Midbrain (tissue), 1 donor: ENCODE measurements around the gene ZCCHC4.
"Not testable (repeated sequence)": the region's sequence is repeated elsewhere in the genome, so short reads cannot be mapped to it uniquely, and the experiment has no call there.

Source experiments
- DNase-seq: peaks from one replicate; lab custom pipeline; 2025; lab: John Stamatoyannopoulos, UW

ZCCHC4 gene

DNA sequence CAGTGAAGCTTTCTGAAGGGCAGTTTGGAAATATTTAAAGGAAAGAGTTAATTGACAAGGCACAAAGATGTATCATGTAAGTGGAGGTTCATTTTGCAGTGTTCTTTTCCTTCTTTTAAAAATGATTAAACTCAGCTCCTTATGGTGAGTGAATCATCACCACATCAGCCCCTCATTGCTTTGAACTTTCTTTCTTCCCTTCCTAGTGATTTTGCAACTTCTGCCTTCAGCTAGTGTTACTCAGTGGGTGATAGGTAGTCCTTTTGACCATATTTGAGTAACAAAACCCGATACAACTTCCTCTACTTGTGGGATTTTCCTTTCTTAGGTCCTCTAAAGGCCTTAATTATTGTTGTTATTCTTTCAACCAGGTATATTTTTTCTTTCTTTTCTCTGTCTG, 8.2 kb downstream of the ZCCHC4 start:
- DNase-seq: no peak

DNA sequence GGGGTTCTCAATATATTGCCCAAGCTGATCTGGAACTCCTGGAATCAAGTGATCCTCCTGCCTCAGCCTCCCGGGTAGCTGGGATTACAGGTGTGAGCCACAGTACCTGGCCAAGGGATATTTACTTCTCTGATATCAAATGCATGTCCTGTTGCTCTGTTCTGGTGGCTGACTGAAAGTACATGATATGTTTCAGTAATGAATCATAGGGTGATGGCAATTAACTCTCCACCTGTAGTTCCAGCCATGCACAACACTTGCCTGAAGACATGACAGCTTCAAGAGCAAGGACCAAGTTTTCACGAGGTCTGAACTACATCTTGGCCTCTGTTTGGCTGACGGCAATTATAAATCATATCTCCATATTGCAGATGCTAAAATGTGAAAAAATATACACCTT, 9.1 kb downstream of the ZCCHC4 start:
- DNase-seq: no peak

DNA sequence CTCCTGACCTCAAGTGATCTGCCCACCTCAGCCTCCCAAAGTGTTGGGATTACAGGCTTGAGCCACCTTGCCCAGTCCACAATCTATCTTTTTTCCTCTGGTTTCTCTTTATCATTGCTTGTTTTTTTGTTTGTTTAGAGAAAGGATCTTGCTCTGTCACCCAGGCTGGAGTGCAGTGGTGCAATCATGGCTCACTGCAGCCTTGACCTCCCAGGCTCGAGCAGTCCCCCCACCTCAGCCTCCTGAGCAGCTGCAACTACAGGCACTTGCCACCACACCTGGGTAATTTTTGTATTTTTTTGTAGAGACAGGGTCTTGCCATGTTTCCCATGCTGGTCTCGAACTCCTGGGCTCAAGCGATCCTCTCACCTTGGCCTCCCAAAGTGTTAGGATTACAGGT, 15.9 kb downstream of the ZCCHC4 start:
- DNase-seq: not testable (repeated sequence)

DNA sequence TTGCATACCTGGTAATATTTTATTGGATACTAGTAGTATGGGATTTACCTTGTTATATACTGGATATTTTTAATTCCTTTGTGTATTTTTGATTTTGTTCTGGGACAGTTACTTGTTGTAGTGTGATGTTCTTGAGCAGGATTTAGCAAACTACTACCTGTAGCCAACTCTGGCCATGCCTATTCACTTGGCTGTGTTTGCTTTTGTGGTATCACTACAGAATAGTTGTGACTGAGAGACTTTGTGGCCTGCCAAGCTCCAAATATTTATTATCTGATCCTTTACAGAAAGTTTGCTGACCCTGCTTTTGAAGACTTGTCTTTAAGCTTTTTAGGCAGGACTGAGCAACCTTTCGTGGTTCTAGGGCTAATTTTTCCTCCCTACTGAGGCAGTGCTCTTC, 17.8 kb downstream of the ZCCHC4 start:
- no peak for DNase-seq

DNA sequence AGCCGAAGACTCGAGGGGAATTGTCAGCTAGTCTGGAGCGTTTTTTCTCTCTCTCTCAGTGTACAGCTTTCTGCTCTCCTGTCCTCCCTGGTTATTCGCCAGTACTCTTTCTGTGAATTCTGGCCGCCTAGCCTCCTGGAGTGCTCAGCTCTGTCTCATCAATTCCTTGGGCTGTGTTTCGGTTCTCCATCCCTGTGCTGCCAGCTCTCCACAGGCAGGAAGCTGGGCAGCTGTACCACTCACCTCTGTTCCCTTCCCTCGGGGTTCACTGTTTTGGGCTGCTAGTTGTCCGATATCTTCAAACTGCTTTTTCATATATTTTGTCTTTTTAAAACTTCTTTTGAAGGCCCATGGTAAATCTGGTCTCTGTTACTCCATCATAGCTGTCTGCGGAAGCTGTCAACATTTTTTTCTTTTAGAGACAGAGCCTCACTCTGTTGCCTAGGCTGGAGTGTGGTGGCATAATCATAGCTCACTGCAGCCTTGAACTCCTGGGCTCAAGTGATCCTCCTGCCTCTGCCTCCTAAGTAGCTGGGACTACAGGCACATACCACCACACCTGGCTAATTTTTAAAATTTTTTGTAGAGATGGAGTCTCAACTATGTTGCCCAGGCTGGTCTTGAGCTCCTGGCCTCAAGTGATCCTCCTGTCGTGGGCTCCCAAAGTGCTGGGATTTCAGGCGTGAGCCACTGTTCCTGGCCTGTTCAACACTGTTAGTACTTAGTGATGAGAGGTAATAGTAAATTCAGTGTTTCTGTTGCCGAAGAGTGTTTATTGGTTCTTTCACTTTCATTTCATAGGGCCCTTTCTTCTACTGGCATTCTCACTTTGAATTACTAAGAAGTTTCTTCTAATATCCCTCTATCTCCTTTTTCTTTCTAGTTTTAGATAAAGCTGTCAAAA, 18.6 kb downstream of the ZCCHC4 start:
- no peak for DNase-seq

DNA sequence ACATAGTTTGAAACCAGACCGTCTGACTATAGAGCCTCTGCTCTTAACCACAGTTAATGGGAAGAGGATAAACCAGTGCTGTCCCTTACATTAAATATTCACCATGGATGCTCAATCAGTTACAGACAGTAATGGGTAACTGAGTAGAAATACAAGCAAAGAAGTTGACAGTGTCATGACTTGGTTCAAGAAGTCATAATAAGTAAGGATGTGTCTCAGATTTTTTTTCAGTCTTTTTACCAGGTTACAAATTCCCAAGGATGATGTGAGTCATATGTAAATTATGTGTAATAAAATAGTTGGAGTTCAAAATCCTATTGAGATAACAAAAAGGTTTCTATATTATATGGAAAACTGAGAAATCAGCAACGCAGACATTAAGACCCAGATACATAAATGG, 31.1 kb downstream of the ZCCHC4 start:
- DNase-seq: no peak

DNA sequence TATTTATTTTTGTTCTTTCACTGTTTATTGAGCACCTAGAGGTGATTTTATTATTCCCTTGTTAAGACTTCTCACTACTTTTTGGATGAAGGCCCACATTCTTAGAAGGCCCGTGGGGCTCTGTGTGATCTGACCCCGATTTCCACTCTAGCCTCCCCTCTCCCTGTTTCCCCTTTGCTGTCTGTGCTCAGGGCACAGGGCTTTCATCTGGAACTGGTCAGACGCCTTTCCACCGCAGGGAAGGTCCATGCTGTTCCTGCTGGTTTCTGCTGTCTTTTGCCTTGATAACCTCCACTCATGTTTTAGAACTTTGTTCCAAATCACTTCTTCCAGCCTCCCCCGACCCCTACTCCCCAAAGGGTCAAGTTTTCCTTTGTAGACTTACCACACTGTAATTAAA, 33.2 kb downstream of the ZCCHC4 start:
- DNase-seq: no peak

DNA sequence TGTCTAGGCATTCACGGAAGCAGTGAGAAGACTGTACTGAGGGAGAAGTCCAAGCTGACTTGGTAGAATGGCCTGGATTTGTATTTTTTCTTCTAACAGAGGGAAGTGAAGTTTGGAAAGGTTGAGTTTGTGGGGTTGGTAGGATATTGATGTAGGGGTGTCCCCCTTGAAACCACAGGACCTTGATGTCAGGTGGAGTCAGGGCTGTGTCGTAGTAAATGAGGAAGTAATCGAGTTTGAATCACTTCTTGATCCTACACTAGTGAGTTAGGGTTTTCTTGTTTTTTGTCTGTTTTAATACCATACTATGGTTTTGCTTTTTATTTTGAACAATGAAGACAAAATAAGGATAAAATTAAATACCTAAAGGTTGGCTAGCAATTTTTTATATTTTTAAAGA, 34.3 kb downstream of the ZCCHC4 start:
- DNase-seq: no peak

DNA sequence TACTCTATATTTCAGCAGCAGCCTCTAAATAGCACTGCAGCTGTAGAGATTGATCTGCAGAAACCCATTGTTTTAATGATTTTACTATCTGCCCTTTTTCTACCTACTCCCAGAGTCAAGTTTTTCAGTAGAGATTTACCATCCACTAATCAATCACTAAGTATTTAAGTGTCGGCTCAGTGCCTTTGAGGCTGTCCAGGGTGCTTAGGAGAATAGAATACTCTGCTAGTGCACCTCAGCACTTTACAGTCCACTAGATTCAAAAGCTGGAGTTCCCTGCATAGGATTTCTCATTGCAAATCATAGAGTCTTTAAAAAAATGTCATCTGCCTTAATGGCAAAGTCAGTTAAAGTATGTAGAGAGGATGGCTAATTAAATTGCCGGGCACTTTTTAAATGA, 34.9 kb downstream of the ZCCHC4 start:
- no peak for DNase-seq

DNA sequence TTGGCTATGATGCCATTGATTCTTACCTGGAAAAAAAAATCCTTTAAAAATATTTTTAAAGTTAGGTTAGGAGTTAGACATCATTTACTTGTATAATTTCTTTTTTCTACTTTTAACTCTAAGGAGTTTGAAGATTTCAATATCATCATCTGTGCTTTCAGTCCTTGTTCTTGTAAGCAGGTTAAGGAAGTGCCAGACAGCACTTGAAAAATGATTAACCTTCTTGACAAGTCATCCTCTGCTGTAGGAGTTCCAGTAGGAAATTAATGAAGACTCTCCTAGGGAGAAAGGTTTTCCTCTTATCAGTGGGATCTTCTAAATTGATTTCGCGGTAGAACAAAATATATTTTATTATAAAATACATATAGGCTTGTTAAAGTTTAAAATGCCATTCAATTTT, 35.4 kb downstream of the ZCCHC4 start:
- DNase-seq: no peak

DNA sequence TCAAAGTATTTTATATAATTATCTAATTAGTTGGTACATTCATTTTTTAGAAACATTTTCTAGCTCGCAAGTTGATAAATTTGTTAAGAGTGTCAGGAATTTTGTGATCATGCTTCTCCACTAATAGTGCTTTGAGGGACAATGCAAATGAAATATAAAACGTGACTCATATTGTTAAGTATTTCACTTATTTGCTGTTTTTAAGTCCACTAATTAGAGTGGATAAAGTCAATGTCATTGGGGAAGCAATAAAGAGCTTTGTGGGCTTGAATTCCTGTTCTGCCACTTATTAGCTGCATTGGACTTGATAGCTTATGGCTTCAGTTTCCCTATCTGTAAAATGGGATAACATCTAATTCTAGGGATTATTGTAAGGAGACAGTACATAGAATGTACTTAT, 38.0 kb downstream of the ZCCHC4 start:
- DNase-seq: no peak

DNA sequence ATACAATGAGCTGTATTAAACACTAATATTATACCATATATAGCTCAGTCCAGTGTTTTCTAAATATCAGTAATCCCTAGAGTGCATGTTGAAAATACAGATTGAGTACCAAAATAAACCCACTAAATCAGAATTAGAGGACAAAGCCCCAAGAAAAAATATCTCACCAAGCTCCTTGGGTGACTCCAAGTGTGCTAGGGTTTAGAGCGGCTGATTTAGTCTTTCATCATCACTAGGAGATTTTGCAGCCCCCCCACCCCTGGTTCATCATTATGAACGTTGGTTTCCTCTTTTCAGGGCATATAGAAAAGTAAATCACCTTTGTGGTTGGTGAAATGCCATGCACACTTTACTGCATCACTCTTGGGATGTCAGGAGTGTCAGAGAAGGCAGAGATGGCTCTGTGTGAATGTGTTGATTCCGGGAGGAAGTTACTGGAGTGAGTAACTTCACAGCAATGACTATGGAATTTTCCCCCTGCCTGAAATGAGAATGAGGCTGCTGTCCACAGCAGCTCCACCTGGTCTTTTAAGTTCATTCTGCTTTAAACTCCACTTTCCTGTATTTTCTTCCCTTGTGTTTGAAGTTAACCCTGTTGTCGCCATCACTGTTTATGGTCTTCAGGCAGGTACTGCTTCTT, 39.3 kb downstream of the ZCCHC4 start:
- no peak for DNase-seq

DNA sequence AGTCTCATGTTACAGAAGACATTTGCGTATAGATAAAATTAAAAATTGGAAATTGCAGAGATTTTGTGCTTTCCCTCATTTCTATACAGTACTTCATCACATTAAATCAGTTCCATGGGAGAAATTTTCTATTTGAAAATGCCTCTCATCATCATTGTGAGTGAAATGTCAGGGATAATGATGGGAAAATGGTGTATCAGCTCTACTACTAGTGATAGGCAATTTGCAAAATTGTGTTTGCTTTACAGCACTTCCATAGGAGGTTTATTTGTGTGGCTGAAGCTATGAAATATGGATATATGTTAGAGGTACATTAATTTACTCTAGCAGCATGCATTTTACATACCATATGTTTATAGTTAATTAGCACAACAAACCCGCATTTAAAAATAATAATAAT, 43.5 kb downstream of the ZCCHC4 start:
- no peak for DNase-seq

DNA sequence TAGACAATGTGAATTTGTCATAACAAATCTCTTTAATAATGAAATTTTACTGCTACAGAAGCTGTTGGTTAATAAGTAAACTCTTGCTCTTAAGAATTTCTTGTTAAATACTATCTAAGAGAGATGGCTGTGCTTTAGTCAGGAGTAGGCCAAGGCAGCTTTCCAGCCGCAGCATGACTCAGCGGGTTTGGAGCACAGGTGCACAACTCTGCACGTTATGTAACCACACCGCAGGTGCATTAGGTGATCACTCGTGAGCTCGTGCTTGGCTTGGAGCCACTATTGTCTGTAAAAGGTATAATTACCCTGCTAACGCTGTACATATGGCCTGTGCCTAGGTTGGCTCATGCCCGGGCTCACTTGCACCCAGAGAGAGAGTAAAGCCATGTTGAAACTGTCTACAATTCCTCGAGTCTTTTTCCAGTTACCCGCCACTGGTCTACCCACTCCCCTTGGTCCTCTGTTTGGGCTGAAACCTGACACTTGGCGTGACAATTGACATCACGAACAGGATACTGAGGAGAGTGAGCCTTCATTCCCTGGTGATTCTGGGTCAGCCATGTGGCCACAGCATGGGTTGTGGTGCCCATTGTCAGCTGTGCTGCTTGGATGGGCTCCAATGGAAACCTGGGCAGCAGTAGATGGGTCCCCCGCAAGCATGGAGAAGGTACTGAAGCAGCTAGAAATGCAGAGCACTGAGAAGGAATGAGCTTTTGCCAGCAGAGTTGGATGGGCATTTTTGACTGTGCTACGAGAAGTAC, 46.1 kb downstream of the ZCCHC4 start:
- DNase-seq: no peak

DNA sequence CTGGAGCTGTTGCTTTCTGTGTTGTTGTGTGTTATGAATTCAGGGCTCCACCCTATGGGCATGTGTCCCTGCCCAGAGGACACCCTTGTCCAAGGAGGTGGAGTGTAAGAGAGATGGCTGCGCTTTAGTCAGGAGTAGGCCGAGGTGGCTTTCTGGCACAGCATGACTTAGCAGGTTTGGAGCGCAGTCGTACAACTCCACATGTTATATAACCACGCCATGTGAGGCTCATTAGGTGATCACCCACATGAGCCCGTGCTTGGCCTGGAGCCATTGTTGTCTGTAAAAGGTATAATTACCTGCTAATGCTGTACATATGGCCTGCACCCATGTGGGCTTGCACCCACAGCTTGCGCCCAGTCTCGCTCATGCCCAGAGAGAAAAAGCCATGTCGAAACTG, 48.7 kb downstream of the ZCCHC4 start:
- DNase-seq: no peak

DNA sequence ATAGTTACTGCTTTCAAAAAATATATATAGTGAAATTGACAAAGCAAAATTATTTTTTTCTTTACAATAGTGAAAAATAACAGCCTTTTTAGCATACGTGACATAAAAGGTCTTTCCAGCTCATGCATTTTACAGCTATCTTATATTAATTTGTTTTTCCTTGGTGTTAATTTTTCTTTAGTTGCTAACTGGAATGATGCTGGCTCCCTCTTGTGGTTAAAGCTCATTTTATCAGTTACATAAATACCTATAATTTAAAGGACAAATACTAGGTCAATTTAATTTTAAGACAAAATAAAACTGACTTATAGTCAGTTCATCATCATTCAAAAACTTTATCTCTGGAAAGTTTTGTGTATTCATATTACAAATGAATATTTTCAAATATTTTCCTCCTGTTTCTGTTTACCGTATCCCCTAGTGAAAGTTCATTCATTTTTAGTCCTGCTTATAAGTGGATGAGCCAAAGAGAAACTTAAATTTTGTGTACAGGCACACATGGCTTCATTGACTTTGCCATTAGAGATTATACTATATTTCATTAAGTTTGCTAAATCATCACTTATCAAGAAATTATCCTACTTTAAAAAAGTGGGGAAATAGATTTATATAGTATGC, 54.5 kb downstream of the ZCCHC4 start:
- DNase-seq: peak; percentile 28

DNA sequence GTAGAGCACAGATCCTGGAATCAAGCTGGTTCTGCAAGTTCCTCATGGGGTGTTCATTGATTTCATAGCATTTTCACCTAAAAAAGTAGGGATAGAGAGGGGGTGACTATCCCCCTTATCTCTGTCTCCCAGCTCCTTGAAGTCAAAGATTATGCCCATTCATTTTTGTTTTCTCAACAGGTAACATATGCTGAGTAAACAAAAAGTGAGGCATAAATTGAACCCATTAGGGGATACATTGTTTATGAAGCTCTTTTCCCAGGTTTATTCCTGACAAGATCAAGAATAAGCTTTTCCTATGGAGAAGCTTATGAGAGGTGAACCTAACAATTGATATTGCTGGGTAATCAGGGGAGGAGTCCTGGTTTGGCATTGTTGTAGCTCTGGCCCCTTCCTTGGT, 55.3 kb downstream of the ZCCHC4 start:
- no peak for DNase-seq

DNA sequence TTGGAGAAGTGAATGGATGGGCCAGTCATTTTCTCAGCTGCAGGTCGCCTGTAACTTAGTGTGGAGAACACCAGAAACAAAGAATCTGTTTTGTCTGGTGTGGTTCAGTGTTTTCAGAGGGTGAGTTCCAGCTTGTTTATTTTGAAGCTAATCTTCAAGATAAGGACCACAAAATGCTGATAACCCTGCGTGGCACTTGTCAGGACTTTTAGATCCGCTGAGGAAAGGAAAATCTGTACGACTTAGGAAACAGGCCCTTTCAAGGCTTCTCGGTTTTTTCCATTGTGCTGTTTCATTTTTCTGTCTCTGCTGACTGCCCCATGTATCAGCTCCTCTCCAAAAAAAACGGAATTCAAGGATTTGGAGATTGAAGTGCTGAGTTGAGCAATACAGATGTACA, 55.7 kb downstream of the ZCCHC4 start:
- no peak for DNase-seq

DNA sequence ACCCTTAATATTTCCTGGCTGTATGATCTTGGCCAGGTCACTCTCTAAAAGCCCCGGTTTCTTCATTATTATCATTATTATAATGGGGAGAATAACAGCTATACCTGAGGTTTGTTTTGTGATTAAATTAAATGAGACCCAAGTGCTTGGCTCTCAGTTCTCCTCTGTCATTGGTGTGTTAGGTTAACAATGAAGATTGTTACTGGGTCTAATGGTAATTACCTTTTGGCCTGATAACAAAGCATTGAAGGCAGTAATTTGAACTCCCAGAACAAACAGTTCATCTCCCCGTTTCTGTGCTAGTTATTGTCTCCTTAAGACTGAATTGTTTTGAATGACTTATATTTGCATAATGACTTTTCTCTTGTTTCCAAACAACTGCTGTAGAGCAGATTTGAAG, 57.7 kb downstream of the ZCCHC4 start:
- DNase-seq: no peak

DNA sequence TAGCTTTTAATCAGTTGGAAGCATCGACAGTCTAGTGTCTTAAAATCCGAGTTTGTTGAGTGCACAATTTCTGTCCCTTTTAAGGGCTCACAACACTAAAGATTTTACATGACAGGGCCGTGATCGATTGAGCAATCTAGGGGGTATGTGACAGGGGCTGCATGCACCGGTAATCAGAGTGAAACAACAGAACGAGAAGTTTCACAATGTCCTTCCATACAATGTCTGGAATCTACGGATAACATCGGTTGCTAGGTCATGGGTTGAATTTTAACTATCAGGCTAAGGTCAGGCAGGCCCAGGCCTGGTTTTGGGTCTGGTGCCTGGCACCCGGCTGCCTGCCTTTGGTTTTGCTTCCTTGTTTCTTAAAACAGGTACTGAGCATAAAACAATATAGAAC, 60.0 kb downstream of the ZCCHC4 start:
- DNase-seq: not testable (repeated sequence)

DNA sequence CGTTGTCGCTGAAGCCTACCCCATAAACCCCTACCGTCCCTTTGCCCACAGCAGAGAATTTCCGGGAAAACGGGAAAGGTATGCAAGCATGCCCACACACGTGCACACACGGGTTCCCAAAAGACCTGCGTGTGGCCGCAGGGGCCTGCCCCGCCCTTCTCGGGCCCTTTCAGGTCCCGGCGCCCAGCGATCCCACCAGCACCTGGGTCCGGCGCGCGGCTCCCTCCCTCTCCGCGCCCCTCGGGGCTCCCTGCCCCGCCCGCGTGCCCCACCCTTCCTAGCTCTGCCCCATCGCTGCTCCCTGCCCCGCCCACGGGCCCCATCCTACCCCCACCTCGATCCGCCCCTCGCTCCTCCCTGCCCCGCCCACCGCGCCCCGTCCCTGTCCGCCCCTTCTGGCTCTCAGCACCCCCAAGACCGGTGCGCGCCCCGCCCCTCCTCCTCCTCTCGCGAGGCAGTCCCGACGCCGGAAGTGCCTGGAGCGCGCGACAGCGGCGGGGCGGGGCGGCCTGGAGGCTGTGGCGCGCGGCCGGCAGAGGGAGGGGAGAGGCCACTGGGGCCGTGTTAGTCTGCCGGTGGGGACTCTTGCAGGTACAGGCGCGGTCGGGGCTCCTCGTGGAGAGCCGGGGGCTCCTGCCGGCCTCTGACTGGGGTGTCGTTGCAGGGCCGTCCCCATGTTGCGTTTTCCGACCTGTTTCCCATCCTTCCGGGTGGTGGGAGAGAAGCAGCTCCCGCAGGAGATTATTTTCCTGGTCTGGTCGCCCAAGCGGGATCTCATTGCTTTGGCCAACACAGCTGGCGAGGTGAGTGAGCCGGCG, 64.4 kb downstream of the ZCCHC4 start, which contains the start of gene ANAPC4:
Gene ANAPC4, plus strand, starts transcription at position 510 of the 818 bp plus-strand sequence. Its CDS starts 165 bp downstream, at position 675.
- peak; percentile 87 for DNase-seq
